Measurements from ENCODE around the gene S100A5.
"Not testable (repeated sequence)": the region's sequence is repeated elsewhere in the genome, so short reads cannot be mapped to it uniquely, and the experiment has no call there.

Gene S100A5

DNA sequence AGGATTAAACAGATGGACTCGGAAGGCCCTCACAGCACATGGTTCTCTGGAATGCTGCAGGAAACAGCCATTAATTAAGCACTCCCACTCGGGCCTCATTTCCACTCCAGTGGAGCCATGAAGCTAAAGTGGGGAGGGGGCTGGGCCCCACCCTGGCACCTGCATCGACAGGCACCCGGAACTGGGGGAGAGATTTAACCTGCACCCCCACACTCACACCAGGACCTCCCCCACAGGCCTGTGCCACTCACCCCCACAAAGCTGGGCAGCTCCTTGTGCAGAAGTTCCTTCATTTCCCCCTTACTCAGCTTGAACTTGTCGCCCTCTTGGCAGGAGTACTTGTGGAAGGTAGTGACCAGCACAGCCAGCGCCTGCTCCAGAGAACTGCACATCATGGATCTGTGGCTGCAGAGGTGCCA lies 22.8 kb upstream of the S100A5 start:
- H3K79me2 ChIP-seq (ENCODE audit: control insufficient read depth, low read length), result no peaks in the 10 kb centered on the region
- H3K36me3 ChIP-seq (ENCODE audit: control insufficient read depth, low read length), result no peaks in the 10 kb centered on the region
- no peaks in the 10 kb centered on the region for H3F3A ChIP-seq (ENCODE audit: control insufficient read depth, insufficient read depth)
- no peak overlapping the region for H3K4me2 ChIP-seq (ENCODE audit: low read length)
- H3K4me1 ChIP-seq (ENCODE audit: control insufficient read depth, low read length), result peaks cover 6% of the 10 kb centered on the region
- H4K20me1 ChIP-seq (ENCODE audit: control insufficient read depth, insufficient read depth, low read depth, low read length), result no peaks in the 10 kb centered on the region
- H3K27ac ChIP-seq (ENCODE audit: low read depth, low read length), result no peak overlapping the region
- no peaks in the 10 kb centered on the region for H3K9me3 ChIP-seq (ENCODE audit: control insufficient read depth, insufficient read depth, low read length)
- TF ChIP-seq EZH2phosphoT487 (IDR thresholded peaks at IDR 0.05; ENCODE audit: borderline replicate concordance, low read length), result no peak
- TF ChIP-seq, protein P1, sequence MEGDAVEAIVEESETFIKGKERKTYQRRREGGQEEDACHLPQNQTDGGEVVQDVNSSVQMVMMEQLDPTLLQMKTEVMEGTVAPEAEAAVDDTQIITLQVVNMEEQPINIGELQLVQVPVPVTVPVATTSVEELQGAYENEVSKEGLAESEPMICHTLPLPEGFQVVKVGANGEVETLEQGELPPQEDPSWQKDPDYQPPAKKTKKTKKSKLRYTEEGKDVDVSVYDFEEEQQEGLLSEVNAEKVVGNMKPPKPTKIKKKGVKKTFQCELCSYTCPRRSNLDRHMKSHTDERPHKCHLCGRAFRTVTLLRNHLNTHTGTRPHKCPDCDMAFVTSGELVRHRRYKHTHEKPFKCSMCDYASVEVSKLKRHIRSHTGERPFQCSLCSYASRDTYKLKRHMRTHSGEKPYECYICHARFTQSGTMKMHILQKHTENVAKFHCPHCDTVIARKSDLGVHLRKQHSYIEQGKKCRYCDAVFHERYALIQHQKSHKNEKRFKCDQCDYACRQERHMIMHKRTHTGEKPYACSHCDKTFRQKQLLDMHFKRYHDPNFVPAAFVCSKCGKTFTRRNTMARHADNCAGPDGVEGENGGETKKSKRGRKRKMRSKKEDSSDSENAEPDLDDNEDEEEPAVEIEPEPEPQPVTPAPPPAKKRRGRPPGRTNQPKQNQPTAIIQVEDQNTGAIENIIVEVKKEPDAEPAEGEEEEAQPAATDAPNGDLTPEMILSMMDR (IDR thresholded peaks at IDR 0.05; ENCODE audit: low read depth, low read length, poor library complexity, severe bottlenecking), result no peak
- H3K9me2 ChIP-seq (replicated peaks; ENCODE audit: control insufficient read depth, low read length), result no peaks in the 10 kb centered on the region
- H3K27me3 ChIP-seq (ENCODE audit: control insufficient read depth, low read length), result no peaks in the 10 kb centered on the region
- no peak overlapping the region for H3K4me3 ChIP-seq (ENCODE audit: low read length)

DNA sequence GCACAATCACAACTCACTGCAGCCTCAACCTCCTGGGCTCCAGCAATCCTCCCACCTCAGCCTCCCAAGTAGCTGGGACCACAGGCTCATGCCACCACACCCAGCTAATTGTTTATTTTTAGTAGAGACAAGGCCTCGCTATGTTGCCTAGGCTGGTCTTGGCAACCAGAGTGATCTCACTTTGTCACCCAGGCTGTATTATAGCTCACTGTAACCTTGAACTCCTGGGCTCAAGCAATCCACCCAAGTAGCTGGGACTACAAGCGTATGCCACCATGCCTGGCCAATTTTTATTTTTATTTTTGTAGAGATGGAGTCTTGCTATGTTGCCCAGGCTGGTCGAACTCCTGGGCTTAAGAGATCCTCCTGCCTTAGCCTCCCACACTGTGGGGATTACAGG lies 21.3 kb upstream of the S100A5 start:
- H3K4me1 ChIP-seq (ENCODE audit: control insufficient read depth, low read length); H3K9me3 ChIP-seq (ENCODE audit: control insufficient read depth, insufficient read depth, low read length); H3K27me3 ChIP-seq (ENCODE audit: control insufficient read depth, low read length); H3K36me3 ChIP-seq (ENCODE audit: control insufficient read depth, low read length); H3K9me2 ChIP-seq (replicated peaks; ENCODE audit: control insufficient read depth, low read length); H3F3A ChIP-seq (ENCODE audit: control insufficient read depth, insufficient read depth); H3K27ac ChIP-seq (ENCODE audit: low read depth, low read length); H4K20me1 ChIP-seq (ENCODE audit: control insufficient read depth, insufficient read depth, low read depth, low read length); H3K4me3 ChIP-seq (ENCODE audit: low read length); H3K79me2 ChIP-seq (ENCODE audit: control insufficient read depth, low read length); H3K4me2 ChIP-seq (ENCODE audit: low read length): not testable (repeated sequence)

DNA sequence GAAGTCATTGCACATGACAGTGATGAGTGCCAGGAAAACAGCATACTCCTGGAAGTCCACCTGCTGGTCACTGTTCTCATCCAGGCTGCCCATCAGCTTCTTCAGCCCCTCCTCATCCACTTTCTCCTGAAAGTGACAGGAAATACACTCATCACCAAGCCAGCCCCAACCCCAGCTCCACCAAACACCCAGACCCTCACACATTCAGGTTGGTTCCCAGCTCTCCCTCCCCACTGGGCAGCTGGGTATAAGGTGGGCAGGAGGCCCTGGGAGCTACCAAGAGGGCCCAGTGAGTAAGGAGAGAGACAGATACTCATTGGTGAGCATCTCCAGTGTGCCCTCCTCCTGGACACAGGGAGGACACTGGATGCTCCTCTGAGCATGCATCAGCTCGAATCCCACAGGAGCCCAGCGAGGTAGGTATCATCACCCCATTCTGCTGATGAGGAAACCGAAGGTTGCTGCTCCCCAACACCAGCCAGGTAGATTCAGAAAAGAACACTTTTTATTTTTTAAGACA lies 20.8 kb upstream of the S100A5 start:
- Histone ChIP-seq H3K4me1 (ENCODE audit: control insufficient read depth, low read length) (peaks cover 6% of the 10 kb centered on the region), H3K27ac (ENCODE audit: low read depth, low read length) (no peak overlapping the region), H3F3A (ENCODE audit: control insufficient read depth, insufficient read depth) (no peaks in the 10 kb centered on the region), H3K9me2 (replicated peaks; ENCODE audit: control insufficient read depth, low read length) (no peaks in the 10 kb centered on the region), H3K9me3 (ENCODE audit: control insufficient read depth, insufficient read depth, low read length) (no peaks in the 10 kb centered on the region), H3K36me3 (ENCODE audit: control insufficient read depth, low read length) (no peaks in the 10 kb centered on the region), H3K4me2 (ENCODE audit: low read length) (no peak overlapping the region), H4K20me1 (ENCODE audit: control insufficient read depth, insufficient read depth, low read depth, low read length) (no peaks in the 10 kb centered on the region), H3K27me3 (ENCODE audit: control insufficient read depth, low read length) (no peaks in the 10 kb centered on the region), H3K4me3 (ENCODE audit: low read length) (no peak overlapping the region), H3K79me2 (ENCODE audit: control insufficient read depth, low read length) (no peaks in the 10 kb centered on the region)
- TF ChIP-seq, protein P1 (IDR thresholded peaks at IDR 0.05; ENCODE audit: low read depth, low read length, poor library complexity, severe bottlenecking), result no peak
- no peak for TF ChIP-seq EZH2phosphoT487 (IDR thresholded peaks at IDR 0.05; ENCODE audit: borderline replicate concordance, low read length)

DNA sequence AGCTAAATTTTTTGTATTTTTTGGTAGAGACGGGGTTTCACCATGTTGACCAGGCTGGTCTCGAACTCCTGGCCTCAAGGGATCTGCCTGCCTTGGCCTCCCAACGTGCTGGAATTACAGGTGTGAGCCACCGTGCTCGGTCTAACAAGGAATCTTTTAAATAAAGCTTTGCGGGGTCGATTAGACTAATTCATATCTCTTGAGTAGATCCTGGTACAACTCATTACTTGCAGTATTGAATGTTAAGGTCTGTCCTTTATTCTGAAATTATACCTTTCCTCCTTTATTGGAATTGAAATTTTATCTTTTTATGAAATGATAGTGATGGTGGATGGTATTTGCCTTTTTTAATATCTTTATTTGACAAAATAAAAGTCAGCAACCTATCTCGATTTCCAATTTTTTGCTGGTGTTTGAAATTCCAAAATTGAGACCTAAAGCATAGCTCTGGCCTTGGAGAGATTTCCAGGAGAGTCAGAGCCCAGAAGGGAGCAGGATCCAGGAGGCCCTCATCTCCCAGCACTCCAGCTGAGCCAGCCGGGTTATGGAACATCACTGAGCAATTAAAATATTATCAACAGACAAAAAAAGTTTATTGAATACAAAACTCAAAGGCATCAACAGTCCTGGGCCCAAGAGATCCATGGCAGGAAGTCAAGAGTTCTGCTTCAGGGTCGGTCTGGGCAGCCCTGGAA lies 20.2 kb upstream of the S100A5 start:
- Histone ChIP-seq H3K79me2 (ENCODE audit: control insufficient read depth, low read length) (no peaks in the 10 kb centered on the region), H3K4me1 (ENCODE audit: control insufficient read depth, low read length) (peaks cover 4% of the 10 kb centered on the region), H3K9me3 (ENCODE audit: control insufficient read depth, insufficient read depth, low read length) (no peaks in the 10 kb centered on the region), H3K27me3 (ENCODE audit: control insufficient read depth, low read length) (no peaks in the 10 kb centered on the region), H3K4me2 (ENCODE audit: low read length) (no peak overlapping the region), H3K4me3 (ENCODE audit: low read length) (no peak overlapping the region), H4K20me1 (ENCODE audit: control insufficient read depth, insufficient read depth, low read depth, low read length) (no peaks in the 10 kb centered on the region), H3K27ac (ENCODE audit: low read depth, low read length) (no peak overlapping the region), H3K36me3 (ENCODE audit: control insufficient read depth, low read length) (no peaks in the 10 kb centered on the region), H3F3A (ENCODE audit: control insufficient read depth, insufficient read depth) (no peaks in the 10 kb centered on the region), H3K9me2 (replicated peaks; ENCODE audit: control insufficient read depth, low read length) (no peaks in the 10 kb centered on the region)
- no peak for TF ChIP-seq EZH2phosphoT487 (IDR thresholded peaks at IDR 0.05; ENCODE audit: borderline replicate concordance, low read length)
- TF ChIP-seq, protein P1 (IDR thresholded peaks at IDR 0.05; ENCODE audit: low read depth, low read length, poor library complexity, severe bottlenecking), result no peak

All from DOHH2 (cell line).